SHP77 treated with DMSO at 0.1 percent for 48 hours (cell line): ENCODE results near the gene IGF1R.

Experiments
- DNase-seq: peaks from one replicate; lab custom pipeline; 2025; lab: John Stamatoyannopoulos, UW

Gene IGF1R

DNA sequence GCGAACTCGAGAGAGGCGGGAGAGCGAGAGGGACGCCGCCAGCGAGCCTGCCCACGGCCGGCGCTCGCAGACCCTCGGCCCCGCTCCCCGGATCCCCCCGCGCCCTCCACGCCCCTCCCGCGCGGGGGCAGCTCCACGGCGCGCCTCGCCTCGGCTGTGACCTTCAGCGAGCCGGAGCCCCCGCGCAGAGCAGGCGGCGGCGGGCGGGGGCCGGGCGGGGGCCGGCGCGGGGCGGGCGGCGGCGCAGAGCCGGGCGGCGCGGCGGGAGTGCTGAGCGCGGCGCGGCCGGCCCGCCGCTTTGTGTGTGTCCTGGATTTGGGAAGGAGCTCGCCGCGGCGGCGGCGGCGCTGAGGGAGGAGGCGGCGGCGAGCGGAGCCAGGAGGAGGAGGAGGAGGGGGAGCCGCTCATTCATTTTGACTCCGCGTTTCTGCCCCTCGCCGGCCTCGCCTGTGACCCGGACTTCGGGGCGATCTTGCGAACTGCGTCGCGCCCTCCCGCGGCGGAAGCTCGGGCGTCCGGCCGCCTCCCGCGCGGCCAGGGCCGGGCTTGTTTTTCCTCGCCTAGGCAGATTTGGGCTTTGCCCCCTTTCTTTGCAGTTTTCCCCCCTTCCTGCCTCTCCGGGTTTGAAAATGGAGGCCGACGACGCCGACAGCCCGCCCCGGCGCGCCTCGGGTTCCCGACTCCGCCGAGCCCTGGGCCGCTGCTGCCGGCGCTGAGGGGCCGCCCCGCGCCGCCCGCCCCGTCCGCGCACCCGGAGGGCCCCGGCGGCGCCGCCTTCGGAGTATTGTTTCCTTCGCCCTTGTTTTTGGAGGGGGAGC is 524 bp downstream of the IGF1R start:
- DNase-seq, result no peak

DNA sequence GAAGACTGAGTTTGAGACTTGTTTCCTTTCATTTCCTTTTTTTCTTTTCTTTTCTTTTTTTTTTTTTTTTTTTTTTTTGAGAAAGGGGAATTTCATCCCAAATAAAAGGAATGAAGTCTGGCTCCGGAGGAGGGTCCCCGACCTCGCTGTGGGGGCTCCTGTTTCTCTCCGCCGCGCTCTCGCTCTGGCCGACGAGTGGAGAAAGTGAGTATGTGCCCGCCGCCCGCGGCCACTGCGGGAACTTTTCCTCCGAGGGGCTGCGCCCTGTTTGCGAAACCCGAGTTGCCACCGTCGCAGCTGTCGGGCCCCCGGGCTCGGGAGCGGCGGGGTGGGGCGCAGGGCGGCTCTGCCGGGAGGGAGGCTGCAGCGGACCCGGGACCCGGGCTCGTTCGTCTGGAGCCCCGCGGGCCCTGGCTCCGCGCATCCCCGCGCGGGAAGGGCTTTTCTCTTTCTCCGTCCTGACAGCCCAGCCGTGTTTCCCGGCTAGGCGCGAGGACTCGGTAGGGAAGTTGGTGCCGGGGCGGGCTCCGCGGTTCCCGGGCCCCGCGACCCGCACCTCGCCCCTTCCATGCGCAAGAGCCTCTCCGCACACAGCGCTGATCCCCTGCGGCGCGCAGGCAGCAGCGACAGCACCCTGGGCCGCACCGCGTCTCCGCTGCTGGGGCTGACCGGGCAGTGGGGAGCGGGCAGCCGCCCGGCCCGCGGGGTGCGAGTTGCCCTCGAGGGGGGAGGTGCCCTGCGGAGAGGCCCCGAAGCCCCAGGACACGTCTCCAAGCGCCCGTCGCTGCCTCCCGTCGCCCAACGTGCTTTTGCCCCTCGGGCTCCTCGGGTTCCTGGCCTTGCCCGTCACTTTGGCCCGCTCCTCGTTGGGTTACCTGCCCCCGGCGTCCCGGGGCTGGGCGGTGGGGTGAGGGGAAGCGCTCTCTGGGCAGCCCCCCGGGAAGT is 1.4 kb downstream of the IGF1R start:
- DNase-seq, result no peak

DNA sequence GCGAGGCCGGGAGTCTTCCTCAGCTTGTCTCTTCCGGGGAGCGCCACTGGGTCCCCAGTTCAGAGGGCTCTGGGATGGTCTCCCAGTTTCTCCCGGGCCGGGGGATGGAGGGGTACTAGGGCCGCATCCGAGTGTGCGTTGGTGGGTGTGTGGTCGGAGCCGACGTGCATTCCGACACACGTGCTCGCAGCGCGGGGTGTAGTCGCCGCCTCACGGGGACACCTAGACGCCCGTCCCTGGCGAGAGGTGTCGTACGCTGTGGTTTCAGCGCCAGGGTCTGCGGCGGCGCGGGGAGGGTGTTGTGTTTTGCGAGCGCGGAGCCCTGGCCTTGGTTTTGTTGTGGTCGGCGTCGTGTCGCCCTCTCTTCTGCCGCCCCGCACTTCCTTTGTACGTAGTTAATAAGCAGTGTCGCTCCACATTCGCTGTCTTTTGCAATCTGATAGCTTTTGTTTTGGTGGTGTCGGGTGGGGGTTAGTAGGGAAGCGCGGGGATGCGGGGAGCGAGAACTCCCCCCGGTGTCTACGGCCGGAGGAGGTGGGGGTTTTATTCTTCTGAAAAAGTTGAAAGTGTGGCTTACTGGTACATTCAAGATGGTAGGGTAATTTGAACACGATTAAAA is 2.2 kb downstream of the IGF1R start:
- no peak for DNase-seq

DNA sequence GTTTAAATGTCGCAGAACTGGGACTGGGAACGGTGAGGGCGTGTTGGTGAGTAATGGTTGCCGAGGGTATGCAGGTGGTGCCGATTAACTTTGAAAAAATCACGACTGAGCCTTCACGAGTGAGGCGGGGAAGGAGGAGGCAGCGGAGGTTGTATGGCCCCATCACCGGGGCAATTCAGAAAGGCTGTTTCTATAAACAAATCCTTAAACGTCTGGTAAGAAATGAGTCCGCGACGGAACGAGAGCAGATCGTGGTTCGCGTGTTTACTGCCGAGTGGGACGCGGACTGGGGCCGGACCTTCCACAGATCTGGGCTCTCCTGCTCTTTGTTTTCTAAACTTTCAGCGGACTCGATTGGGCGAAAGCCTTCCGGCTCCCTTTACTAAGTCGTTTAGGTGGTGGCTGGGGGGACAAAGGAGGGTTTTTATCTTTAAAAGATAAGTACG is 2.7 kb downstream of the IGF1R start:
- no peak for DNase-seq

DNA sequence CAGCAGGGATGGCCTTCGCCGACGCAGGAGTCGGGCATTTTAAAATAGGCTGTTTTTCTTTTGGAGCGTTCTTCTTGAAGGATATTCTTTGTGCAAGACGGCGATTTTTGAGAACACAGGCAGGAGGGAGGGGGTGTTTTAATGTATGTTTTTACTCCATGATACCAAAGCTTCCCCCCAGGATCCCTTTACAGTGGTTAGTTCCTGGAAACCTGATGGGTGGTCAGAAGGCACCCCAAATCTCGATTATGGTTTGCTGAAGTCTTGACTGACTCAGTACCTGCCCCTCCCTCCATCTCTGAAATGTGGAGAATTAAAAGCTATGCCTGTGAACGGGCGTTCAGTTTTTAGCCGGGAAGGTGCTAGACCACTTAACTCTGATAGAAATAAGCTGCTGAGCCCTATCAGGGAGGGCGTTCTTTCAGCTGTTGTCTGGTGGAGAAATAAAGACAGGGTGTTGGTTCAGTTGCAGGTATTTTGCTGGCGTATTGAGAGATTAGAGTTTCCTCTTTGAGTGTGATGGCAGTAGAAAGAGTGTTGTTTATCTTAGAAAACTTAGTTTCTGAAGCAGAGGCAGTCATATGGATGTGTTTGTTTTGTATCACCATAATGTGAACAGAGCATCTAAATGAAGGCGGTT is 3.4 kb downstream of the IGF1R start:
- DNase-seq, result no peak

DNA sequence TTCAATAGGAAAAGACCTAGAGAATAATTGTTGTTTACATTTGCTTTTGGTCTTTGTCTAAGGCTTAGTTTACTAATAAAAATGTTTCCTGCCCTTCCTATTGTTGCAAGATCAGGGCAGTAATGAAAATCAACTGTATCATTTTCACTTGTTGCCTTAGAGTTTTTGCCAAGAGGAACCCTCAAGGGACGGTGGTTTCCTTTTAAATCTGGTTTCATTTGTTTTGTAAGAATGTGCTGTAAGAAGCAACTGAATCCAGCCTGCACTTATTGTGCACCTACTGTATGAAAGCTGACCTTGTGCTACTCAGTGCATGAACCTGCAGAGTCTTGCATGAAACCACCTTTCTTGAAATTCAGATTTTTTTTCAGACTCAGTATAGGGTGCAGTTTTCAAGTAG is 5.3 kb downstream of the IGF1R start:
- no peak for DNase-seq

DNA sequence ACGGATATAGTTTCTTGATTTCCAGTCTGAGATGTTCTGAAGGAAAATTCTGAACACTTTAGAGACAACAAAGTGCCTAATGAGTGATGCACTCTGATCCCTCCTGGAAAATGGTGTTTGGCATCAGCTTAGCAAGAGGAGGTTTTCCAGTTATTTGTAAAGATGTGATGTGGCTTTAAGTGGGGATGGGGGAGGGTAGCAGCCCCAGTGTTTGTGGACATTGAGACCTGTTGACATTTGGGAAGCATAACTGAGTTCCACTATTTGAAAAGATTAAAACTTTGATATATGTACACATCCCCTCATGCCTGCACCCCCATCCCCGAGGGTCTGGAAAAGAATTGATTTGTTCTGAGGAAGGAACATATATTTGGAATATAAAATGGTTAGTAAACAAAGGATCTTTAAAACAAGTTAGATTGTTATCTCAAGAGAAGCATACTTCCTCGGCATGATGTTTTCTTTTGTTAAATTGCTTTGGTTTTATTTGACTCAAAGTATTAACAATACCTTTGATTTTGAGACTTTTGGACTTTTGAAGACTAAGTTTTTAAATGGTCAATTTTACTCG is 6.5 kb downstream of the IGF1R start:
- no peak for DNase-seq

DNA sequence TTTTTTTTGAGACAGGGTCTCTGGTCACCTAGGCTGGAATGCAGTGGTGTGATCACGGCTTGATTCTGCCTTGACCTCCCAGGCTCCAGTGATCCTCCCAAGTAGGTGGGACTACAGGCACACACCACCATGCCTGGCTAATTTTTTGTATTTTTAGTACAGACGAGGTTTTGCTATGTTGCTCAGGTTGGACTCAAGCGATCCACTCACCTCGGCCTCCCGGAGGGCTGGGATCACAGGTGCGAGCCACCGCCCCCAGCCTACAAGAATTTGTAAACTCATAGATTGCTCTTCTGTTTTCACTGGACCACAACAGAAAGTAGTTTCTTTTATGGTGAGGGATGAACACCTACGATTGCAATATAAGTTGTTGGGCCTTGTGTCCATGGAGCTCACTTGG is 7.4 kb downstream of the IGF1R start:
- DNase-seq, result no peak

DNA sequence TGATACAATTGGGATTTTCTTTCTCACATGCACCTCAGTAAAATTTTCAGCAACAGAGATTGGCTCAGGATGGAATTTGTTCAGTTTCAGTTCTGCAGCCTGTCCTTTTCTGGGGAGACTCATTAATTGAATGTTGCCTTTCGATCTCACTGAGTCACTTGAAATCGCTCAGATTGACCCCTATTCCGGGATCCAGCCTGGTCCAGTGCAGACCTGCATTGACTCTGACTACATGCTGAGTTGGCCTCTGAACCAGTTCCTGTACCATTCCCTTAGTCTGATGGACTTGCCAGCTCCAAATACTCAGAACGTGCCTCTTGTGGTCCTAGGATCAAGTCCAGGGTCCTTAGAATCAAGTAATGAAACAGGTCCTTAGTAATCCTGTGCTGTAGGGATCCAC is 9.4 kb downstream of the IGF1R start:
- no peak for DNase-seq

DNA sequence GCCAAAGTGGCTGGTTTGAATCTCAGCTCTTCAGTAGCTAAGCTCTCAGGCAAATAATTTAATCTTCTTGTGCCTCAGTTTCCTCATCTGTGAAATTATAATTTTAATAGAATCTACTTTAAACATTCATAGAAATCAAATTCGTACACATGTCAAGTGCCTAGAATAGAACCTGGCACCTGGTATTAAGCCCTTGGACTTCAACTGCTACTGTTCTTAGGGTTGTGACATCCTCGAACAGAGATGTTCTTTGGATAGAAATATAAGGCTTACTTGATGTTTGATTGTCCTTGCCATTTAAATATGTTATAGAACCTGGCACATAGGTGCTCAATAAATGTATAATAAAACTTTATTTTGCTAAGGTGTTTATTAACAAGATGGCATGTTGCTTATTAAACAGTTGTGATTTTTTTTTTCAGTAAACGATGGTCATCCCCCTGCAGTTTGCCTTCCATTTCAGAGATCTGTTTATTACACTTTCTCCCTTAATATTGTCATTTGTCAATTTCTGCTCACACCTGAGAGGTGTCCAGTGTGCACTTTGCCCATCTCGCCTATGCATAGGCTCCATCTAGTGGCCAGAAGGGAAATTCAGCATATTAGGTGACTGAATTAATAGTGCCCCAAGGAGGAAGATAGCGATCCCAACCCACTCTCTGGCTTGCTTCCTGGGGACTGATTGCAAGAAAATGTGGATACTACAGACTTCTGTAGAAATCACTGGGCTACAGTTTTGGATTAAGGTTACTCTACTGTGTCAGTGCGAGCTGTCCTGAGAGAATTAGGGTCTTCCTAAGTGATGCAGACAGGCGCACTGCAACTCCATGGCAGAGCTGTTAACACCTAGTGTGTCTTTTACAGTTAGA is 10.7 kb downstream of the IGF1R start:
- peak; percentile 22 for DNase-seq

DNA sequence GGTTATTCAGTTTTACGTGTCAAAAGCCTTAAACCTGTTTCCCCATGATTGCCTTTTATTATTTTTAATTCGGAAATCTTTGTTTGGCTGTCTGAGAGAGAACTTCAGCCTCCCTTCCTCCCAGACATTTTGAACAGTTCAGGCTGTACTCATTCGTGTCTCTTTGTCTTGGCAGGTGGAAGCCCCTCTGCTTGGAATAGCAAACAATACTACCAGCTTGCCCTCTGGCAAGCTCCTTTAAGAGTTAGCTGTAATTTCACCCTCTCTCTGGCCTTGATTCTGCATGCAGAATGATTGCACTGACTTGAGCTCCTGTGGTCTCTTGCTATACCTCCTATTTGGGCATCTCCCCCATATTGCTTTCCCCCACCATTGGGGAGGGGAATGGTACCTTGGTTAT is 11.7 kb downstream of the IGF1R start:
- DNase-seq, result no peak

DNA sequence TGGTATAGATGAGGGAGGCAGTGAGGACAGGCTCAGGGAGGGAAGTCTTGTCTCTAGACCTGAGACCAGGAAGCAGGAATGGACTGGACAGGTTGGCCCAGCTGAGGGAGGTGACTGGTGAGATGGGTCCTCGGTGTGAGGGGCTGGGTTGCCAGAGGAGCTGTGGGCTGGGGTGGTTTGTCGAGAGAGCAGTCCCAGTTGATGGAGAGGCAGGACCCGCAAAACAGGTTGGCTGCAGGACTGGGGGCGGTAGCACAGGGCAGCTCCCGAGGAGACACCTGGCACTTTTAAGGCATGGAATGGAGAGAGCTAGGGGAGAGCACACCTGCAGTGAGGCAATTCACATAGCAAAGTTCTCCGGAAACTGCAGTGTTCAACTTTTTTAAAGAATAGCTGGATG is 14.7 kb downstream of the IGF1R start:
- no peak for DNase-seq

DNA sequence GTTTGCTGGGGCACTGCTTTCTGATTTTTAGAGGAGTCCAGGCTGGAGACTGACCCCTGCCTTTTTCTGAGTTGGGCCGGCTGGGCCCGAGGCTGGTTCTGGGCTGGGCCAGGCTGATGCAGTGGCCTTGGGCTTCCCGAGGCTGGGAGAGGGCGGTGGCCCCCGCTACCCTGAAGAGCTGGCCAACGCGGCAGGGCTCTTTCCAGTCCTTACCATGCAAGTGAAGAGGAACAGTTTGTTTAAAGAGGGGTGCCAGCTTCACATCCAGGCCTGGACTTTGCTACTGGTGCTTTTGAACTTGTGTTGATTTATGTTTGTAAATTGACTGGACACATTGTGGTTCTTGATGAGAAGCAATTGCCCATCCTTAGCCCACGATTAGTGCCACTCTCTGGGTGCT is 15.3 kb downstream of the IGF1R start:
- no peak for DNase-seq

DNA sequence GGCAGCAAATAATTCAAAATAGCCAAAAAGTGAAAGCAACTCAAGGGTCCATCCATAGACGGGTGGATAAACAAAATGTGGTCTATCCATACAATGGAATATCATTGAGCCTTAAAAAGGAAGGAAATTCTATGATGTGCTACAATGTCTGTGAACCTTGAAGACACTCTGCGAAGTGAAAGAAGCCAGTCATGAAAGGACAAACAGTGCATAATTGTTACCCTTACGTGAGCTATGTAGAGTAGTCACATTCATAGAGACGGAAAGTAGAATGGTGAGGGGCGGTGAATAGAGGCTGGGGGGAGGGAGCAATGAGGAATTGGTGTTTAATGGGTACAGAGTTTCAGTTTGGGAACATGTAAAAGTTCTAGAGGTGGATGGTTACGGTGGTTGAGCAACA is 18.1 kb downstream of the IGF1R start:
- DNase-seq, result no peak

DNA sequence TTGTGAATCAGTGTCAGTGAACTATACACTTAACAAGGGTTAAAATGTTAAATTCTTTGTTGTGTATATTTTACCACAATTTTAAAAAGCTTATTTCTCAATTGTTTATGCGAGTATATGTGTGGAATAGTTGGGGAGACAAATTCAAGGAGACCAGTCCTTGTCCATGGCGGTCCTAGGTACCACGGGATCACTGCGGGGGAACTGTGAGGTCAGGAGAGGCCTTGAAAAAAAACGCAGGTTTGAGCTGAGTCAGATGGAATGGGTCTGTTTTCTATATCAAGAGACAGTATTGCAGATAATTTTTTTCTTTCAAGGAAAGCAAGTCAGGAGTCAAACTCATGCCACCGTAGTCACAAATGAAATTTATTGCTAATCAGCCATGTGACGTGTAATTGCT is 18.5 kb downstream of the IGF1R start:
- DNase-seq, result no peak

DNA sequence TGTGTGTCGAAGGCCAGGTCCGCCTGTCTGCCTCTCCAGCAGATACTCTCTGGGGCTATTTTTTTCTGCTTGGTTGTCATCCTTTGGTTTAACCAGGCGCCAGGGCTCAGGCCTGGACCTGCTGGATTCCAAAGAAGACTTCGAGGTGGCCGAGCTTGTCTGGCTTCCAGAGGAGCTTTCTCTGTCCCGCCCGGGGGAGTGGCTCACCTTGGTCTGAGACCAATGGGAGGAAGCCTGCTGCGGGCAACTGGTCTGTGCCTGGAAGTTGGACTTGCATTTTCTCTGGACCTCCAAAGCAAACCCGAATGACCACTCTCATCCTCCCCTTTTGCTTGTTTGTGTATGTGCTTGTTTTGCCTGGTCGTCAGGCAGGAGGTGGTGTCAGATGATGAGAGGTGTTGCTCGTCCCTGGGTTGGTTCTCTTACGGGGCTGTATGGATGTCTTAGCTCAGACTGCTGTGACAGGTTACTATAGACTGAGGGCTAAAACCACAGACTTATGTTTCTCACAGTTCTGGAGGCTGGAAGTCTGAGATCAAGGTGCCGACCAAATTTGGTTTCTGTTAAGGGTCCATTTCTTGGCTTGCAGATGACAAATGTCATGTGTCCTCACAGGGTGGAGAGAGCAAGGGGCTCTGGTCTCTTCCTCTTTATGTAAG is 19.3 kb downstream of the IGF1R start:
- DNase-seq, result no peak

DNA sequence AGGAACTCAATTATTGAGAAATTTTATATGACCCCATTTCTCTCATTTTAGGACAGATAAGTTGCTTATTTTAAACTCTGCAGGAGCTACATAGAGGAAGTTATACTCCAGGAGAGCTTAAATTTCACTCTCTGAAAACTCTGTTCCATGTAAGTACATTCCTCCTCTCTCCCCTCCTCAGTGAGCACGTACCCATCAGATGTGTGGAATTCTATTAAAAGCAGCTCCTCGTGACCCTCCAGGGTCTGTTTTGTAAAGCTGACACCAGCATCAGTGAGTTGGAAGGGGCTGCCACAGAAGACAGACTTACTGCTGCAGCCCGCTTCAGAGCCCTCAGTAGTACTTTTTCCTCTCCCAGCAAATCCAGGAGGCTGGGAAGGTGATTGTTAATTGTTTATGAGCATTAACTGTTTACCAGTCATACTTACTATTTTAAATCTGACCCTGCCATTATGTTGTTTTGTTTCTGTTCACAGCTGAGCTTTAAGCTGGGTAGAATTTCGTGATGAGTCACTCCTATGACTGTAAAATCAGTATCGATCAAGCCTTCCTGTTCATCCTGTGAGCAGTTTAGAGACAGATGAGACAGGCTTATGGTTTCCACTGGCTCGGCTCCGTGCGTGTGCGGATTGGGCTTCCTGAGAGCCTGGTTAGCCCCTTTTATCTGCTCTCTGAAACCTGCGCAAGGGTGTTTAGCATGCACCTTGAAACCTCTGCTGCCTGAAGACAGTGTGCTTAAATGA is 20.4 kb downstream of the IGF1R start:
- DNase-seq, result no peak

DNA sequence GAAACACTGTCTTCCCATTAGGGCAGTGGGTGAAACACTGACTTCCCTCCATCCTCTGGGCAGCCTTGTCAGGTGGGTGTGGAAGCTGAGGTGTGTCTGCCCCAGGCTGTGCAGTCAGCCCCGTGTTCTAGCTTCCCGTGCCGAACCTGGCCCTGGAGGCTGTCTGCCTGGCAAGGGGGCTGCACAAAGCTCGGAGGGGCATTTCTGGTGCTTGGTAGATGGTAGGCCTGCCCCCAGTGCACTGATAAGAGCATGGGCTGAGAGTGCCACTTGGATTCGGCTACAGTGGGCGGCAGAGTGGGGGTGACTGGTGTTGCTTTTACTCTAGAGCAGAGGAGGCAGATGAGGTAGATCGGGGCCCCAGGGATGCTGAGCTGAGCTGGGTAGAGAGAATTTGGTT is 21.3 kb downstream of the IGF1R start:
- no peak for DNase-seq
